Activated naive CD8-positive, alpha-beta T cell (primary cell): ENCODE results near the gene TMTC4.

Source experiments
- H3K27ac Mint-ChIP-seq: one replicate; pipeline ENCODE4 v1.8.0; 2021; ENCODE audit warnings: mixed read lengths
- H3K27me3 Mint-ChIP-seq: one replicate; pipeline ENCODE4 v1.8.0; 2021; ENCODE audit warnings: mixed read lengths
- H3K36me3 Mint-ChIP-seq: one replicate; pipeline ENCODE4 v1.8.0; 2021; ENCODE audit warnings: mixed read lengths
- H3K4me1 Mint-ChIP-seq: one replicate; pipeline ENCODE4 v1.8.0; 2021; ENCODE audit warnings: low read depth, mixed read lengths
- H3K4me3 Mint-ChIP-seq: one replicate; pipeline ENCODE4 v1.8.0; 2021; ENCODE audit warnings: mild to moderate bottlenecking, mixed read lengths
- H3K9me3 Mint-ChIP-seq: one replicate; pipeline ENCODE4 v1.8.0; 2021; ENCODE audit warnings: low read depth, mixed read lengths

Gene TMTC4

GRCh38 chr13:100652510-100652909 lies 22.1 kb downstream of the TMTC4 start:
- Mint-ChIP-seq H3K27me3 (no peaks in the 10 kb centered on the region), H3K4me1 (no peaks in the 10 kb centered on the region), H3K27ac (no peak overlapping the region), H3K4me3 (no peak overlapping the region), H3K36me3 (peaks cover 17% of the 10 kb centered on the region), H3K9me3 (no peaks in the 10 kb centered on the region)

GRCh38 chr13:100650326-100650725 lies 24.3 kb downstream of the TMTC4 start:
- H3K36me3 Mint-ChIP-seq, result peaks cover 11% of the 10 kb centered on the region
- no peaks in the 10 kb centered on the region for H3K27me3 Mint-ChIP-seq
- H3K4me3 Mint-ChIP-seq, result no peak overlapping the region
- no peaks in the 10 kb centered on the region for H3K9me3 Mint-ChIP-seq
- H3K4me1 Mint-ChIP-seq, result no peaks in the 10 kb centered on the region
- no peak overlapping the region for H3K27ac Mint-ChIP-seq

GRCh38 chr13:100648354-100648753 lies 26.2 kb downstream of the TMTC4 start:
- H3K4me1 Mint-ChIP-seq, result no peaks in the 10 kb centered on the region
- no peaks in the 10 kb centered on the region for H3K9me3 Mint-ChIP-seq
- H3K4me3 Mint-ChIP-seq, result no peak overlapping the region
- no peaks in the 10 kb centered on the region for H3K27me3 Mint-ChIP-seq
- H3K27ac Mint-ChIP-seq, result no peak overlapping the region
- H3K36me3 Mint-ChIP-seq, result peaks cover 5% of the 10 kb centered on the region

GRCh38 chr13:100646871-100647270 lies 27.7 kb downstream of the TMTC4 start:
- Mint-ChIP-seq H3K4me3 (no peak overlapping the region), H3K36me3 (peaks cover under 1% of the 10 kb centered on the region), H3K27ac (no peak overlapping the region), H3K9me3 (no peaks in the 10 kb centered on the region), H3K4me1 (no peaks in the 10 kb centered on the region), H3K27me3 (no peaks in the 10 kb centered on the region)

DNA sequence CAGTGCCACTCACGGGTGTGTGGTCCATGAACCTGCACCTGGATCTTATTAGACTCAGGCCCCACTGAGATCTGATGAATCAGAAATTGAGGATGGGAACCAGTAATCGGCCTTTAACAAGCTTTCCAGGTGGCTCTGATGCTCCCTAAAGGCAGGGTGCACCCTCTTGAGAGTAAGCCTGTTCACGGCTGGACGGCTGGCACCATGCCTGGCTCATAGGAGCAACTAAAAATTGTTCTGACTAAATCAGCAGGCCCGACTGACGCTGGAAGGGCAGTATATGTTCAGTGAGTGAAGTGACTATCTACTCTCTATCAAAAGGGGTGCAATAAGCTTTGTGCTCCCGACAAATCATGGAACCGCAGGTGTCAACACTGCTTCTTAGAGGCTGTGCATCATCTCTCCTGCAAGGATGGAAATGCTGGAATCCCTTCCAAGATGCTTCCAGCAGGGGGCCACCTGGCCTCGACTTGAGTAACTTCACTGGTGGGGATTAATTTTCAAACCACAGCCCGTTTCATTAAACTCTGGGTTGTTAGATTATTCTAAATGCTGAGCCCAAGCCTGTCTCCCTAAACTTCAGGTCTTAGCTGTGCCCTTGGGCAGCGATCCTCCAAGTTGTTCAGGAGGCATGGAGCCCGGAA lies 28.4 kb downstream of the TMTC4 start:
- H3K9me3 Mint-ChIP-seq, result no peaks in the 10 kb centered on the region
- H3K4me1 Mint-ChIP-seq, result no peaks in the 10 kb centered on the region
- H3K27ac Mint-ChIP-seq, result no peak overlapping the region
- H3K4me3 Mint-ChIP-seq, result no peak overlapping the region
- no peaks in the 10 kb centered on the region for H3K27me3 Mint-ChIP-seq
- peaks cover 4% of the 10 kb centered on the region for H3K36me3 Mint-ChIP-seq

GRCh38 chr13:100645382-100645781 lies 29.2 kb downstream of the TMTC4 start:
- Mint-ChIP-seq H3K4me3 (no peak overlapping the region), H3K4me1 (no peaks in the 10 kb centered on the region), H3K27me3 (no peaks in the 10 kb centered on the region), H3K36me3 (peaks cover 6% of the 10 kb centered on the region), H3K9me3 (no peaks in the 10 kb centered on the region), H3K27ac (no peak overlapping the region)

DNA sequence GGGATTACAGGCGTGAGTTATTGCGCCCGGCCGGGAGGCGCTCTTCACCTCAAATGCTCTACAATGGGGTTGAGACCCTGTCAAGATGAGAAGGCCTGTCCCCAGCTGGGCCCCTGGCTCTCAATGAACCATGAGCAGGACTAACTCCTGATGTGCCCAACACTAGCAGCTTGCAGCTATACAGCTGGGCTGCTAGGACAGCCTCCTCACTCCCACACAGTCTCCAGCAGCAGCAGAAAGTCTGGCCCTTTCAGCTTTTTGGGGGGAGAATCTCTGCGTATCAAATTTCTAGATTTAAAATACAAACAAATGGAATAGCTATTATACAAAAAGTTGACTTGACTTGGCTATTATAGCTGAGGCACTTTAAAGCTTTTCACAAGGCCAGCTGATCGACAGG lies 30.2 kb downstream of the TMTC4 start:
- Mint-ChIP-seq H3K4me1 (no peaks in the 10 kb centered on the region), H3K9me3 (no peaks in the 10 kb centered on the region), H3K4me3 (no peak overlapping the region), H3K27ac (no peak overlapping the region), H3K36me3 (peaks cover 6% of the 10 kb centered on the region), H3K27me3 (no peaks in the 10 kb centered on the region)

- H3K4me1 Mint-ChIP-seq, result no peaks in the 10 kb centered on the region
- no peak overlapping the region for H3K27ac Mint-ChIP-seq
- no peaks in the 10 kb centered on the region for H3K27me3 Mint-ChIP-seq
- no peaks in the 10 kb centered on the region for H3K9me3 Mint-ChIP-seq
- no peak overlapping the region for H3K4me3 Mint-ChIP-seq
- H3K36me3 Mint-ChIP-seq, result peaks cover 10% of the 10 kb centered on the region
Observed at GRCh38 chr13:100637796-100638195, 36.8 kb downstream of the TMTC4 start.

- Mint-ChIP-seq H3K4me1 (no peaks in the 10 kb centered on the region), H3K36me3 (peaks cover 10% of the 10 kb centered on the region), H3K9me3 (no peaks in the 10 kb centered on the region), H3K27me3 (no peaks in the 10 kb centered on the region), H3K27ac (no peak overlapping the region), H3K4me3 (no peak overlapping the region)
Observed at GRCh38 chr13:100637380-100637779, 37.2 kb downstream of the TMTC4 start.

DNA sequence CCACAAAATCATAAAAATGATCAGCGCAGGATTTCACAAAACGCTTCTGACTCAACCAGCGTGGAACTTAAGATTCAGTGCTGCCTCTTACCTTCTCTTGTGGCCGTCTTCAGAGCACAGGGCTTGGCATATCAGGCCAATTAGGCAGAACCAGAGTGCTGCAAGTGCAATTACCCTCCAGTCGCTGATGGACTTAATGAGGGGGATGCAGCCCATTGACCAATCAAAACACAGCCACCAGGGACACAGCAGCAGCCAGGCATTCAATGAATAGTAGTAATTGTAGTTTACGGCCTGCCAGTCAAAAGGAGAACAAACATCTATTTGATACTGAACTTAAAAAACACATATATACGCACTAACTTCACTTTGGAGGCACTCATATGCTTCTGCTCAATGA lies 38.2 kb downstream of the TMTC4 start:
- Mint-ChIP-seq H3K4me3 (no peak overlapping the region), H3K27ac (no peak overlapping the region), H3K36me3 (peaks cover 7% of the 10 kb centered on the region), H3K4me1 (no peaks in the 10 kb centered on the region), H3K27me3 (no peaks in the 10 kb centered on the region), H3K9me3 (no peaks in the 10 kb centered on the region)

DNA sequence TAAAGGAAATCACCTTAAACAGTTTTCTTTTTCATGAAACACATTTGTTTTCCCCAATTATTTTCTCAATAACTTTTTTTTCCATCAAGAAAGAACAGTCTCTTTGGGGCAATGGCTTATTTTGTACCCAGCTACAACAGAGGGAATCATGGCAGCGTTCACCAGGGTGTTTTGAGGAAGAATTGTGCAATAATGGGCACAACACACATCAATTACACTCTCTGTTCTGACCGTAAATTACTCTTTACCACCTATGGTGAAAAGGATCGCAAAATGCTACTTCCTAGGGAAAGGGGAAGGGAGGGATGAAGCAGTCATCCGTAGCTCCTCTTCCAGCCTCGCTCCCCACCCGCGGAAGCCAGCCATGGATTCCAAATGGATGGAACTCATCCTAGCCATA lies 38.6 kb downstream of the TMTC4 start:
- no peaks in the 10 kb centered on the region for H3K4me1 Mint-ChIP-seq

DNA sequence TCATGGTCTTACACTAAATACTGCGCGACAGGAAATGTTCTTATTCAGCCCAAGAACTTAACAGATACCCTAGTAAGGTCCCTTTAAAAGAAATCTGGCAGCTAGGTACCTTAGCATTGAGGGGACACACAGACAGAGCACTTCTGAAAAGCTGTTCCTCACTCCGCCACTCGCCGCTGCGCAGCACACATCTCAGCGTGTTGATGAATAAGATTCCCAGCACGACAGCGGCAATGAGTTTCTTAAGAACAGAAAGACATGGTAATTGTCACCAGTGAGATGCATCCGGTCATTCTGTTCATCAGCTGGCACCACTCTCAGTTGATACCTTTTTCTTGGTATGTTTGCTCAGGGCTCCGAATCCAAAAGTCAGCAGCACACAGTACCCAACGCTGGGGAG lies 39.9 kb downstream of the TMTC4 start:
- no peak overlapping the region for H3K4me3 Mint-ChIP-seq
- H3K27me3 Mint-ChIP-seq, result no peaks in the 10 kb centered on the region
- no peaks in the 10 kb centered on the region for H3K9me3 Mint-ChIP-seq
- no peak overlapping the region for H3K27ac Mint-ChIP-seq
- peaks cover 8% of the 10 kb centered on the region for H3K36me3 Mint-ChIP-seq
- H3K4me1 Mint-ChIP-seq, result no peaks in the 10 kb centered on the region

More for the DNA sequence above, 38.6 kb downstream of the TMTC4 start:
- no peak overlapping the region for H3K27ac Mint-ChIP-seq
- peaks cover 5% of the 10 kb centered on the region for H3K36me3 Mint-ChIP-seq
- no peaks in the 10 kb centered on the region for H3K27me3 Mint-ChIP-seq
- no peaks in the 10 kb centered on the region for H3K9me3 Mint-ChIP-seq
- H3K4me3 Mint-ChIP-seq, result no peak overlapping the region

GRCh38 chr13:100633461-100633860 lies 41.1 kb downstream of the TMTC4 start:
- Mint-ChIP-seq H3K27ac (no peak overlapping the region), H3K4me1 (no peaks in the 10 kb centered on the region), H3K9me3 (no peaks in the 10 kb centered on the region), H3K4me3 (no peak overlapping the region), H3K36me3 (peaks cover 15% of the 10 kb centered on the region), H3K27me3 (no peaks in the 10 kb centered on the region)

- no peaks in the 10 kb centered on the region for H3K4me1 Mint-ChIP-seq
- H3K27ac Mint-ChIP-seq, result no peak overlapping the region
- H3K36me3 Mint-ChIP-seq, result peaks cover 26% of the 10 kb centered on the region
- H3K27me3 Mint-ChIP-seq, result no peaks in the 10 kb centered on the region
- no peak overlapping the region for H3K4me3 Mint-ChIP-seq
- H3K9me3 Mint-ChIP-seq, result no peaks in the 10 kb centered on the region
Observed at GRCh38 chr13:100630555-100630954, 44.0 kb downstream of the TMTC4 start.

- Mint-ChIP-seq H3K36me3 (peaks cover 38% of the 10 kb centered on the region), H3K4me3 (no peak overlapping the region), H3K4me1 (no peaks in the 10 kb centered on the region), H3K9me3 (no peaks in the 10 kb centered on the region), H3K27ac (no peak overlapping the region), H3K27me3 (no peaks in the 10 kb centered on the region)
Observed at GRCh38 chr13:100627120-100627519, 47.5 kb downstream of the TMTC4 start.

- H3K36me3 Mint-ChIP-seq, result peaks cover 40% of the 10 kb centered on the region
- H3K27ac Mint-ChIP-seq, result no peak overlapping the region
- no peaks in the 10 kb centered on the region for H3K9me3 Mint-ChIP-seq
- no peaks in the 10 kb centered on the region for H3K27me3 Mint-ChIP-seq
- H3K4me1 Mint-ChIP-seq, result peaks cover 1% of the 10 kb centered on the region
- H3K4me3 Mint-ChIP-seq, result no peak overlapping the region
Observed at GRCh38 chr13:100625447-100625846, 49.1 kb downstream of the TMTC4 start.
